ENCODE measurements around the gene POLR2J.
"Not testable (repeated sequence)": the region's sequence is repeated elsewhere in the genome, so short reads cannot be mapped to it uniquely, and the experiment has no call there.

DNA sequence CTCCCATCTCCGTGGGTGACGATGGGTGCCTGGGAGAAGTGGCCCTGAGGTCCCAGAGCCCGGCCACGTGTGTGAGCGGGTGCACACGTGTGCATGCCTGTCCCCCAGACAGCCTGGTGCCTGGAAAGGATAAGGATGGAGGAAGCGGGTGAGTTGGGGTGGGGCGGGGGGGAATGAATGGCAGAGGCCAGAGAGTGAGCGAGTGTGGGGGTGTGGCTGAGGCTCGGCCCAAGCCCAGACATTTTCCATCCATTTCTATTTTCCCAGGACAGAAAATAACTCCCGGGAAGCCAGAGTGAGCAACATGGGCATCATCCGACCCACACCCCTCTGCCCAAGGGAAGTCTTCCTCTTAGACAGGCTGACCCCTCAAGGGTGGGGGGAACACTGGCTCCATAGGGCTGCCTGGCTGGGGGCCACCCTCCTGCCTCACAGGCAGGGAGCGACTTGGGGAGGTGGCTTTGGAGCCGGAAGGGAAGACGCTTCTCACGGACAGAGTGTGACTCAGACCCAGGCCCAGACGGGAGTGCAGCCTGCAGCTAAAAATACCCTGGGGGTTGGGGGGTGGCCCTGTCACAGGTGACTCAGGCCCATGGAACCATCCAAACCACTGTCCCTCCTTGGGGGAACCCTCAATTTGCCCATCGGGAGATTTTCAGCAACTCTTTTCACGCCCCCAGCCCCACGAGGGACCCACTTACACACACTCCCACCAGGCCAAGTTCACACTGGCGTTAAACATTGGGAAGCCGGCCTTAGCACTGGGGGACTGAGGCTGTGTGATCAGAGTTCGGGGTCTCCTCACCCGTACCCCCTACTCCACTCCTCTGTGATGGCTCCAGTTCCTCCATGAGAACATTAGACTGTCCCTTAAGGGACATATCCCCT lies 26.8 kb upstream of the POLR2J start:
- not testable (repeated sequence) for TF ChIP-seq TOX (CRISPR knock-in tag; IDR thresholded peaks at IDR 0.05; ENCODE audit: borderline replicate concordance); GLIS3 (CRISPR knock-in tag; IDR thresholded peaks at IDR 0.05); BACH2 (CRISPR knock-in tag; IDR thresholded peaks at IDR 0.05; ENCODE audit: borderline replicate concordance); ZFP3 (CRISPR knock-in tag; IDR thresholded peaks at IDR 0.05); ISL1 (CRISPR knock-in tag; IDR thresholded peaks at IDR 0.05); ESRRG (CRISPR knock-in tag; IDR thresholded peaks at IDR 0.05); ZNF8 (CRISPR knock-in tag; IDR thresholded peaks at IDR 0.05); CSRNP3 (CRISPR knock-in tag; IDR thresholded peaks at IDR 0.05); ZNF565 (CRISPR knock-in tag; conservative IDR thresholded peaks at IDR 0.05; ENCODE audit: low read depth); CSDC2 (CRISPR knock-in tag; IDR thresholded peaks at IDR 0.05)
- TF ChIP-seq, protein P1, sequence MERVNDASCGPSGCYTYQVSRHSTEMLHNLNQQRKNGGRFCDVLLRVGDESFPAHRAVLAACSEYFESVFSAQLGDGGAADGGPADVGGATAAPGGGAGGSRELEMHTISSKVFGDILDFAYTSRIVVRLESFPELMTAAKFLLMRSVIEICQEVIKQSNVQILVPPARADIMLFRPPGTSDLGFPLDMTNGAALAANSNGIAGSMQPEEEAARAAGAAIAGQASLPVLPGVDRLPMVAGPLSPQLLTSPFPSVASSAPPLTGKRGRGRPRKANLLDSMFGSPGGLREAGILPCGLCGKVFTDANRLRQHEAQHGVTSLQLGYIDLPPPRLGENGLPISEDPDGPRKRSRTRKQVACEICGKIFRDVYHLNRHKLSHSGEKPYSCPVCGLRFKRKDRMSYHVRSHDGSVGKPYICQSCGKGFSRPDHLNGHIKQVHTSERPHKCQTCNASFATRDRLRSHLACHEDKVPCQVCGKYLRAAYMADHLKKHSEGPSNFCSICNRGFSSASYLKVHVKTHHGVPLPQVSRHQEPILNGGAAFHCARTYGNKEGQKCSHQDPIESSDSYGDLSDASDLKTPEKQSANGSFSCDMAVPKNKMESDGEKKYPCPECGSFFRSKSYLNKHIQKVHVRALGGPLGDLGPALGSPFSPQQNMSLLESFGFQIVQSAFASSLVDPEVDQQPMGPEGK (CRISPR knock-in tag; IDR thresholded peaks at IDR 0.05; ENCODE audit: borderline replicate concordance) = not testable (repeated sequence)
- TF ChIP-seq, protein P2, sequence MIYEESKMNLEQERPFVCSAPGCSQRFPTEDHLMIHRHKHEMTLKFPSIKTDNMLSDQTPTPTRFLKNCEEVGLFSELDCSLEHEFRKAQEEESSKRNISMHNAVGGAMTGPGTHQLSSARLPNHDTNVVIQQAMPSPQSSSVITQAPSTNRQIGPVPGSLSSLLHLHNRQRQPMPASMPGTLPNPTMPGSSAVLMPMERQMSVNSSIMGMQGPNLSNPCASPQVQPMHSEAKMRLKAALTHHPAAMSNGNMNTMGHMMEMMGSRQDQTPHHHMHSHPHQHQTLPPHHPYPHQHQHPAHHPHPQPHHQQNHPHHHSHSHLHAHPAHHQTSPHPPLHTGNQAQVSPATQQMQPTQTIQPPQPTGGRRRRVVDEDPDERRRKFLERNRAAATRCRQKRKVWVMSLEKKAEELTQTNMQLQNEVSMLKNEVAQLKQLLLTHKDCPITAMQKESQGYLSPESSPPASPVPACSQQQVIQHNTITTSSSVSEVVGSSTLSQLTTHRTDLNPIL (CRISPR knock-in tag; IDR thresholded peaks at IDR 0.05; ENCODE audit: low read depth) = not testable (repeated sequence)

Data from SK-N-SH treated with all-trans-retinoic acid at 6 μM for 48 hours (cell line).